Measurements from ENCODE around the gene CLPSL1.

CLPSL1 gene

GRCh38 chr6:35829306-35829705 lies 48.5 kb downstream of the CLPSL1 start:
- H3K4me3 ChIP-seq (ENCODE audit: low read depth, low read length): no peak overlapping the region
- no peak for TF ChIP-seq CTCF (IDR thresholded peaks at IDR 0.05; ENCODE audit: borderline replicate concordance, insufficient read depth, low read depth, low read length)

- H3K4me3 ChIP-seq (ENCODE audit: low read depth, low read length): no peak overlapping the region
- TF ChIP-seq CTCF (IDR thresholded peaks at IDR 0.05; ENCODE audit: borderline replicate concordance, insufficient read depth, low read depth, low read length): no peak
Measured at GRCh38 chr6:35831257-35832007, 50.6 kb downstream of the CLPSL1 start.

GRCh38 chr6:35833536-35833935 lies 52.7 kb downstream of the CLPSL1 start:
- TF ChIP-seq CTCF (IDR thresholded peaks at IDR 0.05; ENCODE audit: borderline replicate concordance, insufficient read depth, low read depth, low read length): no peak
- no peak overlapping the region for H3K4me3 ChIP-seq (ENCODE audit: low read depth, low read length)

All from GM12875 (cell line).